Keratinocyte (primary cell): ENCODE data around the gene CMKLR1. TPM values are rescaled to one million over a fixed set of nuclear protein-coding genes. Genes with fewer than 3 reads are reported as not detected.

Experiments
- DNase-seq: peaks from one replicate; pipeline ENCODE4 v3.0.0-alpha.2; 2011; ENCODE audit warnings: low read depth, missing footprints, low spot score
- FAIRE-seq: peaks from 2 replicates; lab custom pipeline; 2011; peaks lifted over from hg19 to GRCh38; lab: Jason Lieb, UNC
- H2AFZ ChIP-seq: 2 replicates; pipeline ENCODE4 v1.6.0; 2012; ENCODE audit warnings: low read length, control low read depth, inconsistent platforms; ENCODE audit not compliant: control insufficient read depth
- H3K27ac ChIP-seq: 2 replicates; pipeline ENCODE4 v1.5.1; 2011; ENCODE audit warnings: low read length; ENCODE audit not compliant: control insufficient read depth, insufficient read depth
- H3K27me3 ChIP-seq: 3 replicates; pipeline ENCODE4 v1.6.0; 2011; ENCODE audit warnings: low read length; ENCODE audit not compliant: control insufficient read depth, insufficient read depth; ENCODE audit errors: extremely low read depth
- H3K36me3 ChIP-seq, 2 experiments: 2 replicates in 1 of 2; 3 replicates in 1 of 2; pipeline ENCODE4 v1.5.1; 2011; ENCODE audit warnings: low read length in 2 of 2, mild to moderate bottlenecking in 1 of 2; ENCODE audit not compliant: control insufficient read depth in 2 of 2, insufficient read depth in 2 of 2; ENCODE audit errors: extremely low read depth in 1 of 2
- H3K4me1 ChIP-seq: 3 replicates; pipeline ENCODE4 v1.5.1; 2011; ENCODE audit warnings: low read length; ENCODE audit not compliant: control insufficient read depth, insufficient read depth; ENCODE audit errors: extremely low read depth
- H3K4me2 ChIP-seq: 3 replicates; pipeline ENCODE4 v1.6.0; 2011; ENCODE audit warnings: low read depth, low read length; ENCODE audit not compliant: control insufficient read depth, insufficient read depth; ENCODE audit errors: extremely low read depth
- H3K4me3 ChIP-seq, 3 experiments: fragments of 200-600 bp in 1 of 3; sonication (generic) in 1 of 3; 2 replicates in 2 of 3; 3 replicates in 1 of 3; pipeline ENCODE4 v1.5.1; 2011 to 2016; ENCODE audit warnings: low read length in 3 of 3, mild to moderate bottlenecking in 3 of 3, control low read depth in 2 of 3, inconsistent platforms in 1 of 3, low read depth in 1 of 3, mixed read lengths in 1 of 3, mixed run types in 1 of 3, moderate library complexity in 1 of 3; ENCODE audit not compliant: control insufficient read depth in 2 of 3, insufficient read depth in 2 of 3; ENCODE audit errors: extremely low read depth in 1 of 3
- H3K79me2 ChIP-seq: 2 replicates; pipeline ENCODE4 v1.6.0; 2012; ENCODE audit warnings: low read length; ENCODE audit not compliant: control insufficient read depth, insufficient read depth
- H3K9ac ChIP-seq: 3 replicates; pipeline ENCODE4 v1.6.0; 2011; ENCODE audit warnings: low read length; ENCODE audit not compliant: control insufficient read depth, insufficient read depth; ENCODE audit errors: extremely low read depth
- H3K9me1 ChIP-seq: 3 replicates; pipeline ENCODE4 v1.6.0; 2011; ENCODE audit warnings: low read length; ENCODE audit not compliant: control insufficient read depth, insufficient read depth; ENCODE audit errors: extremely low read depth
- H3K9me3 ChIP-seq: 2 replicates; pipeline ENCODE4 v1.5.1; 2012; ENCODE audit warnings: low read depth, low read length; ENCODE audit not compliant: control insufficient read depth
- H4K20me1 ChIP-seq: 3 replicates; pipeline ENCODE4 v1.6.0; 2011; ENCODE audit warnings: low read length; ENCODE audit not compliant: control insufficient read depth, insufficient read depth; ENCODE audit errors: extremely low read depth
- CTCF ChIP-seq, 3 experiments: IDR thresholded peaks in 1 of 3; conservative IDR thresholded peaks in 1 of 3; optimal IDR thresholded peaks in 1 of 3; 2 replicates in 2 of 3; 3 replicates in 1 of 3; pipeline versions ENCODE3 to v1.5.1; 2011; ENCODE audit warnings: low read length in 3 of 3, mild to moderate bottlenecking in 3 of 3, moderate library complexity in 2 of 3, control low read depth in 1 of 3, inconsistent platforms in 1 of 3; ENCODE audit not compliant: insufficient read depth in 2 of 3; ENCODE audit errors: extremely low read depth in 1 of 3
- EZH2 ChIP-seq: IDR thresholded peaks from one replicate; pipeline ENCODE4 v1.6.1; 2012; ENCODE audit warnings: inconsistent platforms, mild to moderate bottlenecking, low read length, moderate library complexity
- dilution Hi-C: fragments of 300-500 bp; cut with MboI; formaldehyde crosslinking; loops from one replicate; pipeline ENCODE4 v1.7.0; 2020; ENCODE audit warnings: low sequenced_read_pairs; ENCODE audit not compliant: extremely low pct_ligation_motif_present
- polyA plus RNA-seq, 5 experiments: library from polyadenylated mRNA; depleted of rRNA in 3 of 5; stranded (reverse) in 3 of 5; stranded (forward) in 1 of 5; unstranded in 1 of 5; fragments of >200 nt; gene quantifications; 1 replicate in 1 of 5; 2 replicates in 3 of 5; 3 replicates in 1 of 5; pipeline versions ENCODE4 v1.2.1 to v1.2.3, GENCODE V29; 2011 to 2012; ENCODE audit warnings: missing spikeins in 2 of 5, low read depth in 1 of 5, low replicate concordance in 1 of 5

The CMKLR1 gene
- polyA plus RNA-seq, 1 donor (not counting 4 experiments of a cell fraction or from before 2014, with no cell fraction given), result not detected

- no peak for FAIRE-seq
- no peak for DNase-seq
- no peak overlapping the region for H2AFZ ChIP-seq
These were observed 100.6 kb downstream of the CMKLR1 start for GRCh38 chr12:108238474-108238873.

More at GRCh38 chr12:108238474-108238873, 100.6 kb downstream of the CMKLR1 start:
- Histone ChIP-seq H3K27ac (no peak overlapping the region), H3K4me3 (no peak overlapping the region), H3K79me2 (no peaks in the 10 kb centered on the region), H3K4me1 (no peaks in the 10 kb centered on the region), H3K36me3 (no peaks in the 10 kb centered on the region), H4K20me1 (no peaks in the 10 kb centered on the region), H3K9me3 (no peaks in the 10 kb centered on the region), H3K4me2 (no peak overlapping the region), H3K27me3 (peaks cover 5% of the 10 kb centered on the region), H3K9me1 (no peaks in the 10 kb centered on the region), H3K9ac (no peak overlapping the region)
- dilution Hi-C loops, result no loop called here
- TF ChIP-seq EZH2 (no peak), CTCF (optimal IDR thresholded peaks at IDR 0.05 in 1 of 3, IDR thresholded peaks at IDR 0.05 in 1 of 3, conservative IDR thresholded peaks at IDR 0.05 in 1 of 3; ENCODE audit: extremely low read depth in 1 of 3, insufficient read depth in 2 of 3, low read length in 3 of 3) (no peak)

Other genes starting within 250 kb of the CMKLR1 start
- gene WSCD2, start 210.0 kb downstream of the CMKLR1 start, polyA plus RNA-seq, result not detected in 3 replicates
- gene FICD, start 176.0 kb upstream of the CMKLR1 start, polyA plus RNA-seq, result 0.31 to 0.70 TPM (median 0.47 TPM) in 3 replicates
- gene SART3, start 221.9 kb upstream of the CMKLR1 start, polyA plus RNA-seq, result 14.1 to 19.0 TPM (median 18.4 TPM) in 3 replicates
- 70.1 to 106 TPM (median 82.4 TPM) in 3 replicates for gene ISCU, start 223.3 kb upstream of the CMKLR1 start, polyA plus RNA-seq